Astrocyte (in vitro differentiated cells and primary cell): ENCODE results near the gene PTPRD. TPM values are rescaled to one million over a fixed set of nuclear protein-coding genes. Genes with fewer than 3 reads are reported as not detected.
"Not testable (repeated sequence)": the region's sequence is repeated elsewhere in the genome, so short reads cannot be mapped to it uniquely, and the experiment has no call there.

Experiments used
- DNase-seq: peaks from one replicate; pipeline ENCODE4 v3.0.0-alpha.2; 2010; ENCODE audit warnings: low read depth
- FAIRE-seq: peaks from 2 replicates; lab custom pipeline; 2011; peaks lifted over from hg19 to GRCh38; lab: Jason Lieb, UNC
- H2AFZ ChIP-seq: 2 replicates; pipeline ENCODE4 v1.6.0; 2012; ENCODE audit warnings: low read depth, low read length, inconsistent platforms
- H3K27ac ChIP-seq: 2 replicates; pipeline ENCODE4 v1.5.1; 2011; ENCODE audit warnings: low read depth, low read length, inconsistent platforms
- H3K27me3 ChIP-seq: 2 replicates; pipeline ENCODE4 v1.6.0; 2011; ENCODE audit warnings: low read length, inconsistent platforms; ENCODE audit not compliant: insufficient read depth
- H3K36me3 ChIP-seq: 2 replicates; pipeline ENCODE4 v1.5.1; 2011; ENCODE audit warnings: low read length, inconsistent platforms; ENCODE audit not compliant: insufficient read depth
- H3K4me1 ChIP-seq: 2 replicates; pipeline ENCODE4 v1.5.1; 2011; ENCODE audit warnings: low read length, inconsistent platforms; ENCODE audit not compliant: insufficient read depth
- H3K4me2 ChIP-seq: 2 replicates; pipeline ENCODE4 v1.6.0; 2012; ENCODE audit warnings: low read length, inconsistent platforms
- H3K4me3 ChIP-seq: 2 replicates; pipeline ENCODE4 v1.5.1; 2011; ENCODE audit warnings: low read depth, mild to moderate bottlenecking, low read length, inconsistent platforms; ENCODE audit not compliant: insufficient read depth
- H3K79me2 ChIP-seq: 2 replicates; pipeline ENCODE4 v1.6.0; 2012; ENCODE audit warnings: mild to moderate bottlenecking, low read length, inconsistent platforms; ENCODE audit not compliant: insufficient read depth
- H3K9ac ChIP-seq: 2 replicates; pipeline ENCODE4 v1.6.0; 2012; ENCODE audit warnings: mild to moderate bottlenecking, low read length, inconsistent platforms
- H3K9me3 ChIP-seq: 2 replicates; pipeline ENCODE4 v1.5.1; 2012; ENCODE audit warnings: low read depth, mild to moderate bottlenecking, low read length, inconsistent platforms; ENCODE audit not compliant: insufficient read depth
- H4K20me1 ChIP-seq: 2 replicates; pipeline ENCODE4 v1.6.0; 2012; ENCODE audit warnings: low read length, inconsistent platforms; ENCODE audit not compliant: insufficient read depth
- H3K27ac Mint-ChIP-seq: one replicate; pipeline ENCODE4 v1.8.0; 2021; ENCODE audit warnings: mild to moderate bottlenecking, mixed read lengths; ENCODE audit not compliant: unreplicated experiment
- H3K27me3 Mint-ChIP-seq: one replicate; pipeline ENCODE4 v1.8.0; 2021; ENCODE audit warnings: low read depth, mixed read lengths; ENCODE audit not compliant: unreplicated experiment
- H3K36me3 Mint-ChIP-seq: one replicate; pipeline ENCODE4 v1.8.0; 2021; ENCODE audit warnings: low read depth, mixed read lengths; ENCODE audit not compliant: unreplicated experiment
- H3K4me1 Mint-ChIP-seq: one replicate; pipeline ENCODE4 v1.8.0; 2021; ENCODE audit warnings: low read depth, mixed read lengths; ENCODE audit not compliant: unreplicated experiment
- H3K4me3 Mint-ChIP-seq: one replicate; pipeline ENCODE4 v1.8.0; 2021; ENCODE audit warnings: mild to moderate bottlenecking, moderate library complexity, mixed read lengths; ENCODE audit not compliant: unreplicated experiment
- H3K9me3 Mint-ChIP-seq: one replicate; pipeline ENCODE4 v1.8.0; 2021; ENCODE audit warnings: mild to moderate bottlenecking, mixed read lengths; ENCODE audit not compliant: unreplicated experiment
- CTCF ChIP-seq: IDR thresholded peaks from 2 replicates; pipeline ENCODE4 v1.5.1; 2011; ENCODE audit warnings: low read depth, mild to moderate bottlenecking, inconsistent platforms, low read length, moderate library complexity; ENCODE audit not compliant: insufficient read depth
- EZH2 ChIP-seq: IDR thresholded peaks from 2 replicates; pipeline ENCODE4 v1.6.1; 2012; ENCODE audit warnings: mild to moderate bottlenecking, low read length, inconsistent platforms; ENCODE audit not compliant: insufficient read depth
- total RNA-seq: library from RNA; stranded (reverse); gene quantifications from 2 replicates; pipeline ENCODE4 v1.2.1, GENCODE V29; 2021

PTPRD gene
- total RNA-seq, 1 donor from 2014 or later = 88.1 TPM

- H3K36me3 ChIP-seq = no peaks in the 10 kb centered on the region
- Mint-ChIP-seq H3K4me3 (no peak overlapping the region), H3K9me3 (no peaks in the 10 kb centered on the region), H3K36me3 (no peaks in the 10 kb centered on the region), H3K27me3 (no peaks in the 10 kb centered on the region), H3K4me1 (no peaks in the 10 kb centered on the region), H3K27ac (no peak overlapping the region)
- no peak overlapping the region for H3K4me2 ChIP-seq
- DNase-seq (no peak), FAIRE-seq (no peak)
- H2AFZ ChIP-seq = no peak overlapping the region
- no peaks in the 10 kb centered on the region for H3K9me3 ChIP-seq
- H3K9ac ChIP-seq = no peak overlapping the region
- TF ChIP-seq CTCF (no peak), EZH2 (no peak)
- H3K79me2 ChIP-seq = no peaks in the 10 kb centered on the region
- H3K4me3 ChIP-seq = no peak overlapping the region
- H4K20me1 ChIP-seq = no peaks in the 10 kb centered on the region
- H3K27ac ChIP-seq = no peak overlapping the region
- no peaks in the 10 kb centered on the region for H3K27me3 ChIP-seq
- H3K4me1 ChIP-seq = no peaks in the 10 kb centered on the region
Measured at GRCh38 chr9:8978334-8978733, 1634.5 kb downstream of the PTPRD start.

- not testable (repeated sequence) for H3K36me3 ChIP-seq, H3K36me3 Mint-ChIP-seq, H3K9me3 Mint-ChIP-seq, FAIRE-seq, H3K4me3 Mint-ChIP-seq, H3K27ac ChIP-seq, H3K27me3 ChIP-seq, H3K4me2 ChIP-seq, H3K27ac Mint-ChIP-seq, H3K9me3 ChIP-seq, H3K4me1 ChIP-seq, H3K79me2 ChIP-seq, DNase-seq, H3K4me1 Mint-ChIP-seq, H3K9ac ChIP-seq, H4K20me1 ChIP-seq, H3K4me3 ChIP-seq, H3K27me3 Mint-ChIP-seq, H2AFZ ChIP-seq
Measured at GRCh38 chr9:8968350-8968749, 1644.5 kb downstream of the PTPRD start.

GRCh38 chr9:8963885-8964284, 1648.9 kb downstream of the PTPRD start:
- H3K4me2 ChIP-seq = no peak overlapping the region
- no peaks in the 10 kb centered on the region for H3K4me1 ChIP-seq
- Mint-ChIP-seq H3K9me3 (peaks cover 1% of the 10 kb centered on the region), H3K27ac (no peak overlapping the region), H3K27me3 (no peaks in the 10 kb centered on the region), H3K4me1 (no peaks in the 10 kb centered on the region), H3K36me3 (no peaks in the 10 kb centered on the region), H3K4me3 (no peak overlapping the region)
- DNase-seq (no peak), FAIRE-seq (no peak)
- H3K27ac ChIP-seq = no peak overlapping the region
- H3K9me3 ChIP-seq = no peaks in the 10 kb centered on the region
- H3K4me3 ChIP-seq = no peak overlapping the region
- no peaks in the 10 kb centered on the region for H3K27me3 ChIP-seq
- no peaks in the 10 kb centered on the region for H4K20me1 ChIP-seq
- no peak overlapping the region for H2AFZ ChIP-seq
- no peaks in the 10 kb centered on the region for H3K79me2 ChIP-seq
- no peaks in the 10 kb centered on the region for H3K36me3 ChIP-seq
- TF ChIP-seq CTCF = no peak
- no peak for TF ChIP-seq EZH2
- H3K9ac ChIP-seq = no peak overlapping the region
